ENCODE measurements around the gene PPIA.

DNA sequence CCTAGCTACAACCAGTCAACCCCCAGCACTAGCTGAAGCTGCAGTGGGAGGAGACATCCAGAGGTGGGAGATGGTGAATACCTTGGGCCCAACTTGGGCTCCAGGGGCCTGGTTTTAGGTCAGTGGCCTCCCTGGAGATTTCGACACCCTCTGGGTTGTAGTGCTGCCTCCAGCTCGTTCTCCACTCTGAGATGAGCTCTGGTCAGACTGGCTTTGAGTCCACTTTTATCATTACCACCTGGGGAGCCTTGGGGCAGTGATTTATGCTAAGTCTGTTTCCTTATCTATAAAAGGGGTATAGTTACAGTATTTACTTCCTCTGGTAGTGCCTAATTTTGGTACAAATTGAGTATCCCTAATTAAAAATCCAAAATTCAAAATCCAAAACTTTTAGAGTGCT is 22.8 kb downstream of the PPIA start:
- TF ChIP-seq ZC3H10 (CRISPR knock-in tag; IDR thresholded peaks at IDR 0.05) (no peak), ESRRG (CRISPR knock-in tag; IDR thresholded peaks at IDR 0.05) (no peak), TCF4 (CRISPR knock-in tag; IDR thresholded peaks at IDR 0.05; ENCODE audit: borderline replicate concordance) (no peak), ZNF8 (CRISPR knock-in tag; IDR thresholded peaks at IDR 0.05) (no peak), ARNTL (CRISPR knock-in tag; IDR thresholded peaks at IDR 0.05; ENCODE audit: borderline replicate concordance, low read depth) (no peak), ZNF565 (CRISPR knock-in tag; conservative IDR thresholded peaks at IDR 0.05; ENCODE audit: low read depth) (no peak), SNAI2 (CRISPR knock-in tag; IDR thresholded peaks at IDR 0.05) (no peak), ZFP30 (CRISPR knock-in tag; IDR thresholded peaks at IDR 0.05) (no peak), TOX (CRISPR knock-in tag; IDR thresholded peaks at IDR 0.05; ENCODE audit: borderline replicate concordance) (no peak), ZFP3 (CRISPR knock-in tag; IDR thresholded peaks at IDR 0.05) (no peak)
- TF ChIP-seq, protein P1, sequence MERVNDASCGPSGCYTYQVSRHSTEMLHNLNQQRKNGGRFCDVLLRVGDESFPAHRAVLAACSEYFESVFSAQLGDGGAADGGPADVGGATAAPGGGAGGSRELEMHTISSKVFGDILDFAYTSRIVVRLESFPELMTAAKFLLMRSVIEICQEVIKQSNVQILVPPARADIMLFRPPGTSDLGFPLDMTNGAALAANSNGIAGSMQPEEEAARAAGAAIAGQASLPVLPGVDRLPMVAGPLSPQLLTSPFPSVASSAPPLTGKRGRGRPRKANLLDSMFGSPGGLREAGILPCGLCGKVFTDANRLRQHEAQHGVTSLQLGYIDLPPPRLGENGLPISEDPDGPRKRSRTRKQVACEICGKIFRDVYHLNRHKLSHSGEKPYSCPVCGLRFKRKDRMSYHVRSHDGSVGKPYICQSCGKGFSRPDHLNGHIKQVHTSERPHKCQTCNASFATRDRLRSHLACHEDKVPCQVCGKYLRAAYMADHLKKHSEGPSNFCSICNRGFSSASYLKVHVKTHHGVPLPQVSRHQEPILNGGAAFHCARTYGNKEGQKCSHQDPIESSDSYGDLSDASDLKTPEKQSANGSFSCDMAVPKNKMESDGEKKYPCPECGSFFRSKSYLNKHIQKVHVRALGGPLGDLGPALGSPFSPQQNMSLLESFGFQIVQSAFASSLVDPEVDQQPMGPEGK (CRISPR knock-in tag; IDR thresholded peaks at IDR 0.05; ENCODE audit: borderline replicate concordance), result no peak
